Esophagus mucosa (tissue), 1 donor: ENCODE data around the gene NBAS. TPM values are rescaled to one million over a fixed set of nuclear protein-coding genes. Genes with fewer than 3 reads are reported as not detected.

Experiments used
- ATAC-seq: fragments of 200-7000 bp; cut with Tn5 transposase; one replicate; pipeline ENCODE4 v1.9.1; 2020
- total RNA-seq: library from RNA; stranded (reverse); gene quantifications from one replicate; pipeline ENCODE4 v1.2.4, GENCODE V29; 2023
- donor health status: DM: yes; HTN: yes; CAD: no.

NBAS gene
- total RNA-seq, 1 donor from 2014 or later, result 25.1 TPM

DNA sequence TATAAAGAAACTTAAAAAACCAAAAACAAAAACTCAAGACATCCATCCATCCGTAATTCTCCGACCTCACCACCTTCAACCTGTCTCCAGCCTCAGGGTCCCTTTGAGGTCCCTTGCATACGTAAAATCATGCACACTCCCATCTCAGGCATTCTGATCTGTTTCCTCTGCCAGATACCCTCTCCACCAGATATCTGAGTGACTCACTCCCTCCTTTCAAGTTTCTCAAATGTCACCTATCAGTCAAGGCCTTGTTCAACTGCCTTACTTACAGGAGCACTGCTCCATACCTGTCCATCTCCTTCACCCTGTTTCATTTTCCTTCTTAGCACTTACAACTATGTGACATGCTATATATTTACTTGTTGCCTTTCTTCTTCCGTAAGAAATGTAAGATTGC, 369.3 kb downstream of the NBAS start:
- ATAC-seq, result no peak

DNA sequence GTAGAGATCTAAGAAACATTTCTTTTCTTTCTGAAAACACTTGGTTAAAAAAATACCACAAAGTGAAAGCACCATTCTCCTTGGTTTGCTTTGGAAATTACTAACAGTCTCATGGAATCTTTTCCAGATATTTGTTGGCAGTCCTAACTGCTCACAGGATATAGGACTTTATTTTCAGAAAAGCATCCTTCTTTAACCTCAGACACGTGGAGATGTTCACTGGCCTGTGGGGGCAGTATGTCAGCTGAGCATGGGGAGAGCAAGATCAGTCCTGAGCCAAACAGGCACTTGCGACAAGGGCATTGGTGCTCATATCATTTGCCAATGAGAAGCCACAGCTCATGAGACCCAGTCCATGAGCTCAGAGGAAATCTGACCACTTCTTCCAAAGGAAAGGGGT, 371.9 kb downstream of the NBAS start:
- ATAC-seq, result no peak

DNA sequence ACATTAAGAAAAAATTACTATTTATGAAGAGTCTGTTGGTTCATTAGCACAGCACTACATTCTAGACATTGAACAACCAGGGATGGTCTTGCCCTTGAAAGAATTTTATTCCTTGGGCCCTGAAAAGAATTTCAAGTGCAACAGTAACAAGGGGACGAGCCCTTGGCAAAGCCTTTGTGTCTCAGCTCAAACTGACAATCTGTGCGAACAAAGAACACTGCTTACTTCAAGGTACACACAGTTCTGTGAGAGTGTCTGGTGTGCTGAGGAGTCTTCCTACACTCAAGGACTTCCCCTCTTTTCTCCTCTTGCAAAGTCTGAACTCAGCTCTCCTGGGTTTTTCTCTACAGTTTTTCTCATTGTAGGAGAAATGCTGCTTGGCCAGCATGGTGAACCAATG, 373.4 kb downstream of the NBAS start:
- no peak for ATAC-seq

DNA sequence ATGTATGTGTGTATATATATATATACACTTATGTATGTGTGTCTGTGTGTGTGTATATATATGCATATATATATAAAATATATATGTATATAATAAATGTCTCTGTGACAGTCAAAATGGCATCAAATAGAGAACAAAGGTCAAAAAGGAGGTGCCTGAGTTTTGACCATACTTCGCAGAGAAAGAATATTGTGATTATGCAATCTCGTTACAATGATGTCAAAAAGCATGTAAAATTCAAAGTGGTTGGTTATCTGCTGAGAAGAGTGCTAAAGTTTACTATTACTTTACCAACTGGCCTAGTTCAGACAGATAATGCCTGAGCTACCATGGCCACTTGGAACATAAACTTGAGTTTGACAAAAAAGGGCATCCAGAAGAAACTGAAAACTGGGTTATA, 375.0 kb downstream of the NBAS start:
- ATAC-seq, result no peak

DNA sequence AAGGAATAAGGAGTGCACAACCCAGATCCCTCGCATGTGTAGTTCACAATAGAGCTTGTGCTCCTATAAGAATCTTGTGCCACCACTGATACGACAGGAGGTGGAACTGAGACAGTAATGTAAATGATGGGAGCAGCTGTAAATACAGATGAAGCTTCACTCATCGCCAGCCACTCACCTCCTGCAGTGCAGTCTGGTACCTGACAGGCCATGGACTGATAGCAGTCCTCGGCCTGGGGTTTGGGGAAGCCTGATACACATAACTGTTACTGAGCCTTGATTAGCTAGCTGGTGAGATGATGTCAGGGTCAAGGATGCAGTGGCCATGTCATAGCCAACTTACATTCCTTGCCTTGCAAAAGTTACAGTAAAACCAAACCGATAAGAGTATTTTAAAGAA, 376.6 kb downstream of the NBAS start:
- no peak for ATAC-seq

DNA sequence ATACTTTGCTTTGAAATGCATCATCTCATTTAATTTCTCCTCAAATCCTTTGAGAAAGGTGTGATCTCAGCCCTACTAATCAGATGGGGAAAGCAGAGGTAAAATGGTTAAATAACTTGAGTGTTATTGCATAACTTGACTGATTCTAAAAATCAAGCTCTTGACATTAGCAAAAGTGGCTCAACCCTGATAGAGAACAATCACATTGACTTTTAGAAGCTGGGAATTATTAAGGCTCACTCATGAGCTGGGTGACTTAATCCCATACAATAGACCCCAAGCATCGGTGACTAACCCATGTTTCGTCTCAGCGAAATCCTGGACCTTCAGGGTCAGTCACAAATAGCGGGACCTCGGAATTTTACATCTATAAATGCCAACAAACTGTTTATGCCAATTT, 378.9 kb downstream of the NBAS start:
- ATAC-seq, result no peak

DNA sequence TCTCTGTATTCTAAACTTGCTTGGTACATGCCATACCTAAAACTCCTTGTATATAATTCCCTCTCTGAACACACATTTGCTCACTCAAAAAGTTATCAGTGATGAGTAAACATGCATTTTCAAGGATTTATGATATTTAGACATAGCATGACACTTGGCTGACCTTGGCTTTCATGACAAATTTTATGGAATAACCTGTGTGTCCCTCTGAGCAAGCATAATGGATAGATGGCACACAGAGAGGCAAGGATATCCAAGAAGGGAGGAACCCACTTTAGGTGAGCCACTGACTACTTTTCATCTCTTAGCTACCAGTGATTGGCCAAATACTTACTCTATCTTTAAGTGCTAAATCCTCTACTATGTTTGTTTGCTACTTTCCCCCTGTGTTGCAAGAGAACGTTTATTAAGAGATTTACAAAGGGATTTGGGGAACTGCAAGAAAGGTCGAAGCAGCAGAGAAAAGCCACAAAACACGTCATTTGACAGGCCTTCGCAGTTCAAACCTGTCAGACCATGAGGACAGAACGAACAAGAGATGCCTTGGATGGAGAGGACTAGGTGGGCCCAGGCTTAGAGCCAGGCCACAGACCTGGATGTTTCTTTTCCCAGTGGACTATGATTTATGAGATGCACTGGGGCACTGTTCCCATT, 379.9 kb downstream of the NBAS start:
- ATAC-seq, result no peak

DNA sequence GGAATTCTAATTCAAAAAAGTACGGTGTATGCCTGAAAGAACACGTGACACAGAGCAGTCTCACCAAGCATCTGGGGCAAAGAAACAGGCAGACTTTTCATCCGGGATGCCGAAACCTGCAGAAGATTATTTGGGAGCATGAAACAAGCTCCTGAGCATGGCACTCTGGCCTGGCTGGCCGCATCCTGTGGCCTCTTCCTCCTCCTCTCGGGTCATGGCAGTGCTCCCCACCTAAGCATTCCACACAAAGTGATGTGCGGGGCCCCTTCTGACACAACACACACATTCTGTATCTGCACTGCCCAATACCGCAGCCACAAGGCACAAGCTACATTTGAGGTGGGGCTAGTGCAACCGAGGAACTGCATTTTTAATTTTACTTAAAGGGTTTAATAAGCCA, 380.8 kb downstream of the NBAS start:
- ATAC-seq, result no peak

DNA sequence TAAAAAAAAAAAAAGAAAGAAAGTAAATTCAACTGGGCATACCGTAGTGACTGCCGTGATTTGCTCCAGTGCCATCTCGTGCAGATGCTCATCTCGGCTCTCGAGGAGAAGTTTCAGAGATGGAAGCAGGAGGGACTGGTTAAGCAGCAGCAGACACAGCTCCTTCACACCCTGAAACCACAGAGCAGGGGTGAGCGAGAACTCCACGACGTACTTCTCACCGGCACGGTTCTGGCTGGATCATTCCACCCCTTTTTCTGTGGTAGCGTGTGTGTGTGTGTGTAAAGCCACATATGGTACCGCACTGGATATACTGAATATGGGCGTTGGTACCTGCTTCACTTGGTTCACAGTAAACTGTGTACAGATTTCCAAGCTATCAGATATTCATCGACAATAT, 382.2 kb downstream of the NBAS start:
- no peak for ATAC-seq

DNA sequence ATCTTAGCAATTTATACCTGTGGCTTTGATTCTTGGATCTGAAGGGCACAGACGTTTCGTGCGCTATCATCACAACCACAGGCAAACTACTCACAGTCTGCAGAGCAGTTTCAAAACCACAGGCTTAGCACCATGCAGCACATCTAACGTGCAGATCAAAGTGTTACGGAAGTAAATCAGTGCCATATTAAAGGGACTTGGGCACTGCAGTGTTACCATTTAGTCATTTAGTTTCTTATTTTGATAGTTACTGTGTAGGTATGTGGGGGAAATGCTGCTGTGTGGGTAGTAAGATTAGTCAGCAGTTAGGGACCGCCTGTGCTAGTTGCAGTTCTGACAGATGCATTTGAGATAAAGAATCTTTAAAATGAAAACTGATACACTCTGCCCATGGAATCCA, 384.0 kb downstream of the NBAS start:
- peak; percentile 51 for ATAC-seq

DNA sequence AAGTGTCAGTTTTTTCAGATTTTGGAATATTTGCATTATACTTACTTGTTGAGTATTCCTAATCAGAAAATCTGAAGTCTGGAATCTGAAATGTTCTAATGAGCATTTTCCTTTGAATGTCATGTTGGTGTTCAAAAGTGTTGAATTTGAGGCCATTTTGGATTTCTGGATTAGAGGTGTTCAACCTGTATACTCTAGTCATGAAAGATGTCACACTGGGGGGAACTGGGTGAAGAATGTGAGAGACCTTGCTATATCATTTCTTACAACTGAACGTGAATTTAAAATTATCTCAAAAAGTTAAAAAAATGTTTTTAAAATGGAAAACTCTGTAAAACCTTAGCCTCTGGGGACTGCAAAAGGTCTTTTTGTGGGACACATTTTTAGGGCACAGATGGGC, 384.5 kb downstream of the NBAS start:
- no peak for ATAC-seq

DNA sequence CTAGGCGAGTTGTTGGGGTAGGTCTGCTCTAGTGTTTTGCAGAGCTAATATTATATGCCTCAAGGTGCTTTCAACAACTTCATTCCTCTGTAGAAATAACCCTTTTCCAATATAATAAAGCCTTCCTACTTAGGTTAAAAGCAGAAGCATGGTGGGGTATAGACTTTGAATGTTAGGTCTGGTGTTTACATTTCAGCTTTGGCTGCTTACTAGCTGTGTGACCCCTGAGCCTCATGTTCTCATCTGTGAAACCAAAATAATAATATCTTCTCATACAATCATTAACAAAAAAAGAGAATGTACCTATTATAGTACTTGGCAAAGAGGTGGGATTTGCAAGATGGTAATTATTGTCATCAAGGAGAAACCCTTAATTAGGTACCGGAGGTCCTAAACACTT, 386.6 kb downstream of the NBAS start:
- no peak for ATAC-seq

DNA sequence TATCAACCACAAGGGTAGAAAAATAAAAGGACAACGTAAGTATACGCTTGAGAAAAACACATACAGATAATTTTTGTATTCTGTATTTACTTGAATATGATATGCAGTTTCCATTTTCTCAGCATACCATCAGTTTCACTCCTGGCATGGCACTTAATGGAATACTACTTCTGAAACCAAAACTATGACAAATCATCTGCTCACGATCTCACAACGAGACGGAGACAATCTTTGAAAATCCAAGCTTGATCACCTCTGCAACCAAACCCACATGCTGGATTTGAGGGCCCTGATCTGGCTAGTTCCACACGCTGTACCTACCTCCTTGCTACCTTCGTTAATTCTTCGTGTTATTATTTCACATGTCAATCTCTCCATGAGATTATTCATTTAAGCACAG, 387.6 kb downstream of the NBAS start:
- no peak for ATAC-seq

DNA sequence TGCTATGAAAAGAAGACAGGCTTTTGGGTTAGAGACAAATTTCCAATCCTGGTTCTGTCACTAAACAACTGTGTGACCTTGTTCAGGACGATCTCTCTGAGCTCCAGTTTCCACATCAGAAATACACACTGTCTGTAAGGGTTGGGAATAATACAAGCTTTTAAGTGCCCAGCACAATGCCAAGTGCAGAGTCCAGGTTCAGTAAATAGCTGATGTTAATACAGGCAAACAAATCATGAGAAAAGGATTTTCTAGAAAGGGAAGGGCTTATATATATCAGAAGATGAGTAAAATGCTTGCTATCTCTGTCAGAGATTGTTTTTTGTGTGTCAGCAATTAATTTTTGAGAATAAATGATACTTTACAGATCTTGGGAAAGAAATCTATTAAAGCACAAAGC, 388.3 kb downstream of the NBAS start:
- no peak for ATAC-seq

DNA sequence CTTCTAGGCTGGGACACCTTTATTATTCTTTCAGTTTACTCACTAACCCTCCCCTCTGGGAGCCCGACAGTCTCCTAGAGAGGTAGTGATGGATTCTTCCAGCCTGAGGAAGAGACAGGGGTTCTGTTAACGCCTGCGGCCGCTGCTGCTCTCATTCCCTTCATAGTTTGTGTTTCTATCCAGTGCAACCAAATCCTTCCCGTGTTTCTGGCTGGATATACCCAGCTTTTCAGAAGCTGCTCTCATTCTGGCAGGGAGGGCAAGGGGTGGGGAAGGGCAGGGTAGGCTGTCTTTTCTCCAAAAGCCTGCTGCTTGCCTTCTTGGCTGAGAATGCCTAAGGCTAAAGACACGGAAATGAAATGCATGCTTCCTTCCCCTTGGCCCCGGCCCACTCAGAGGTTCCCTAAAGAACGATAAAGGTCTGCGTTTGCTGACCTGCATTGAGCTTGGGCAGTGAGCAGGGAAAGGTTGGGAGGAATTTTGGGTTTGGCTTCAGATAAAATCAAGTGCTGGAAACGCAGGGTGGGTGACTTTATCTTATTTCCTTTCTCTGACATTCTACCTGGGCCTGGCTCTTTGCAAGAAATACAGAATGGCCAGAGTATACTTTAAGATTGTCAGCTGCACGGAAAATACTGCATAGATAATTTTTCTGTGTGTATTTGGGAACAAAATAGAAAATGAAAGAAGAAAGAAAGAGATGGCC, 390.9 kb downstream of the NBAS start:
- no peak for ATAC-seq

DNA sequence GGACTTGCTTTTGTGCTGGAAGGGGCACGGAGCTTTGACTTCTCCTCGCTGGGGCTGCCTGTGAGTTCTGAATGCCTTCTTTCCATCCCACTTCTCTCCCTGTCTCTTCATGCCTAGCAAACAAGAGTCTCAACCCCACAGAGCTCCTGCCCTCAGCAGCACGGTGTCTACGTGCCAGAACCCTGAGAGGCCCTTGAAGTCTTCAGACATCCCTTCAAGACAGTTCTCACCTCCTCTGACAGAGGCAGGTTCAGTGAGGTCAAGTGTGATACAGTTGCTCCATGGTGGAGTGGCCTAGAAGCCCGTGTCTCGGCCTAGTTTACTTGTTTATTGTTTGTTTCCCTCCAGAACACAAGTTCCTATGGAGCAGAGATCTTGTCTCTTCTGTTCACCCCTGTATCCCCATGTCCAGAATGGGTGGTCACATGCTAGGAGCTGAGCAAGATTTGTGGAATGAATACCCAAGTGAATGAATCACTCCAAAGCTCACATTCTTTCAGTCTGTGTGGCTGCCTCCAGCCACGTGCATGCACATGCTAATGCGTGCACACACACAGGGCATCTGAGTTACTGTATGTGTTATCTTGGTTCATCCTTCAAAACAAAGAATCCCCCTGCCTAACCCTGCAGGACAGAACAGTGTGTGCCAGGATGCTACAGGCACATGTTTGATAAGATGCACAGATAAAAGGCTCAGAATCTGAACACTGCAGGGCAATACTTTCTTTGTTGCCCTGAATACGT, 391.6 kb downstream of the NBAS start:
- ATAC-seq, result peak; percentile 87

DNA sequence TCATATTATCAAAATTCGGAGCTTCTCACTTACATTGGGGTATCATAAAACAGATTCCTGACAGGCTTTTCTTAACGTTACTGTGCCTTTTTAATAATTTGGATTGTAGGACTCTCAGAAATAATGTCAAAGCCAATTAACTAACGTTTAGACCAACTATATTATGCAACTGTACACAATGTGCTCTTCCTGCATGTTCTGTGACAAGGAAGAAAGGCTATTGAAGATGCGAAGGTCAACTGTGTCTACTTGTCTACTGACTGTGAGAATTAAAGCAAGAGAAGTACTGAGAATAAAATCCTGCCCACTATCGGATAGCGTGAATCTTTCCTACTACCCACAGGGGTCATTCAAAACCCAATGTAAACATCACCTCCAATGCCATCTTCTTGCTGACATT, 393.0 kb downstream of the NBAS start:
- ATAC-seq, result no peak

DNA sequence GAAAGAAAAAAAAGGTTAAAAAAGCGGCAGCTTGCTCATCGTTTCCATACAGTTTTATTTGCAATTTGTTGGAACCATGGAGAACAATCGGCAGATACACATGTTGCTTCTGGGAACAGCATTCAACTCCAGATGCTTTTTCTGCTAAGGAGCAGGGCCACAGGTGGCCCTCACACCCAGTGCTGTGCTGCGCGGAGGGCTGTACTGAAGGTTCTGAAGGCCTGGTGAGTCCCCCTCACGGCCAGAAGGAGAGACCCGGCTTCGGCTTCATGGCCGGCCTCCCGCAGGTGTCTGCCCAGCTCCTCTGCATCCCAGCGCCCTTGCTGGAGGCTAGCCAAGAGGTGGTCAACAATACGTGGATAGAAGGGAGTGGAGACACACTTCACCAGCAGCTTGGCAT, 394.3 kb downstream of the NBAS start:
- no peak for ATAC-seq

DNA sequence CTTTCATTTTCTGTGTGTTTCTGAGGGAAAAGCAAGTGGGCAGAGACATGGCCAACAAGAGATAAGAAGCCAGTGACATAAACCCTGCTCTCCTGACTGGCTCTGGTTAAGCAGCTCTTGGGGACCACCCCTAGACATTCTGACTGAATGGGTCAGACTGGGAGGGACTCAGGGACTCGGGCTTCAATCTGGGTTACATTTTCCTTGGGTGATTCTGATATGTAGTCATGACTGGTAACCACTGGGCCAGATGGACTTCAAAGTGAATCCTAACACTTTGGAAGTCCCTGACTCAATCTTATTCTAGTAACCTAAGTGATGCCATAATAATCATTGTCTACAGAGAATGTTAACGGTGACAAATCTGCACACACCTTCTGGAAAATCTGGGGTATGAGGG, 397.8 kb downstream of the NBAS start:
- ATAC-seq, result no peak

DNA sequence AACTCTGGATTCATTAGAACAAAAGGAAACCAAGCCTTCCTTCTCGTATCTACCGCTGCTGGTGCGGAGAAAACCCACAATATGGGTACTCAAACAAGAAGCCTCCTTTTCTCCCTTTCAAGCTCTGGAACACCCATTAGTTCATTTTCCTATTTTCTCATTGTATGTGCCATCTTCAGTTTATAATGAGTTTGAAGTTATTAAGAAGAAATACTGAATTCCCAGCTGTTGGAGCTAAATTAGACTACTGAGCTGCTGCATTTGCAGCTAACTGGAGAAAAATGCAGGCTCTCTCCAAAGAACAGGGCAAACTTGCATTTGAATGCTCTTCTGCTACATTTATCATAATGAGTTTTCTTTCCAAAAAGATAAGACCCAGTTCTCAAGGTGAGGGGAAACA, 398.5 kb downstream of the NBAS start:
- no peak for ATAC-seq

DNA sequence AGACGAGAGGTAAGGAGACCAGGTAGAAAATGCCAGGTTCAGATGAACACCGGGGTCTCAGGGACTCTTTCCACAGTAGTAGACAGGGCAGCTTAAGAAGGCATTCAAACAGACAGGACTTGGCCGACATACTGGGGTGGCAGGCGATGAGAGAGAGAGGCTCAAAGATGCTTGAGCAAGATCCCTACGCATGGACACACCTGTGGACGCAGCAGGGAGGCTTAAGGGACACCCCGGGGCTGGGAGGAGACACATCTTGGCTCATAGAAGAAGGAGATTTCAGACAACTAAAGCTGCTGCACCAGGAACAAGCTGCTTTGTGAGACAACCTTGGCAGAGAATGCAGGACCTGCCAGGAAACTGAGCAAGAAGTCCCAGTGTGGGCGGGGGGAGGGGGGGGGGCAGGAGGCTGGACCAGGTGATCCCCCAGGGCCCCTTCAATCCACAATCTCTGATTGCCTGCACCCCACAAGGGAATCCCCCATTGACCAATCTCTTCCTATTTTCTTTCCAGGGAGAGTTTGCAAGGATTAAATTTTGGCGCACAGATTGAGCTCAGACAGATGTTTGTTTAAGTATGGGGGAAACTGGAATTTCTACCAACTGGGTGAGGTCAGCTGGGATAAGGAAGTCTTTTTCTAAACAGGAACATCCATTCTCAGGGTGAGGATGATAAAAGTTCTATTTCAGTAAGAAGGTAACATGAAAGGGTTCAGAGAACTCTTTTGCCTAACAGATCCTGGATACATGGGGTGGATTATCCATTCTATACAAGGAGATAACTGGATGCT, 400.7 kb downstream of the NBAS start:
- ATAC-seq, result peak; percentile 89

DNA sequence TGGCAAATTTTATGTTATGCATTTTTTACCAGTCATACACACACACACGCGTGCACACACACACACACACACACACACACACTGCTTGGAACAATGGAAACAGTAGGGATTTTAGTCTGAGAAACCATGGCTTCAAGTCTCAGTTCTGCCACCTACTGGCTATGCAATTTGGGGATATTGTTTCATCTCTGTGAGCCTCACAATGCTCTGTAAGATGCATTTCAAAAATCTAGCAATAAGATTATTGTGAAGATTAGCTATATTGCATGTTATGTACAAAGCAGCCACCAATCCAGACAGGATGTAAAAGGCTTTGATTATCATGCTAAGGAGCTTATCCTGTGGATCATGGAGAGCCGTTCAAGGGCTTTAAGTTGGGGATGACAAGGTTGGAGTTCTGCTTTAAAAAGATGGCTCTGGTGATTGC, 401.4 kb downstream of the NBAS start:
- ATAC-seq, result peak; percentile 49

DNA sequence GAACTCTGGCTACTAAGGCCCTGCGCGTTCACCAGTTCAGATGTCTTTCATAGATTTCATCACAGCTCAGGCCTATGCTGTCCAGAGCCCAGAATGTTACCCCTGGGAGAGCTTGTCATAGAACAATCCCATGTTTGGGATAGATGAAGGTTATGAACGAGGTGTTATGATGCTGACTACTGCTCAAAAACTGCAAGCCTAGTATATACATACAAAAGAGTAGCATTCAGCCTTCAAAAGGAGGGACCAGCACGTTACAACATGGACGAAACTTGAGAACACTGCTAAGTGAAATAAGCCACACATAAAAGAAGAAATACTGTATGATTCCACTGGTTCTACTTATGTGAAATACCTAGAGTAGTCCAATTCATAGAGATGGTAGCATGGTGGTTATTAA, 401.9 kb downstream of the NBAS start:
- ATAC-seq, result no peak
